K562 treated with DMSO at 1 percent for 12 hours (cell line): Measurements from ENCODE around the gene TUBGCP4. TPM values are rescaled to one million over a fixed set of nuclear protein-coding genes. Genes with fewer than 3 reads are reported as not detected.

ENCODE experiments used
- total RNA-seq: library from RNA; unstranded; fragments of 300-600 nt; gene quantifications from 2 replicates; pipeline ENCODE4 v1.2.3, GENCODE V29; 2022; ENCODE audit not compliant: insufficient read depth

The TUBGCP4 gene
- total RNA-seq, result 8.3 and 38.2 TPM in 2 replicates

GRCh38 chr15:43370975-43371974 is at the start of gene TUBGCP4, which contains the start of gene ZSCAN29:
TUBGCP4 (plus strand) TSS chr15:43371101; CDS start chr15:43371355, 254 bp downstream.
ZSCAN29 (minus strand) TSS chr15:43371043; CDS start chr15:43369913, 1,130 bp downstream.

GRCh38 chr15:43329960-43330779 is 40.7 kb upstream of the TUBGCP4 start, which contains the start of gene LCMT2:
LCMT2 (minus strand) TSS chr15:43330573; CDS start chr15:43330489, 84 bp downstream.

Other genes starting within 250 kb of the TUBGCP4 start
- 9.3 and 16.6 TPM in 2 replicates for gene TMEM62, start 237.5 kb upstream of the TUBGCP4 start, total RNA-seq
- gene CCNDBP1, start 185.7 kb upstream of the TUBGCP4 start, total RNA-seq, result 94.1 and 128 TPM in 2 replicates
- gene EPB42, start 150.1 kb upstream of the TUBGCP4 start, total RNA-seq, result 0.99 and 1.7 TPM in 2 replicates
- gene TGM5, start 104.2 kb upstream of the TUBGCP4 start, total RNA-seq, result not detected in 2 replicates
- not detected in 2 replicates for gene TGM7, start 68.8 kb upstream of the TUBGCP4 start, total RNA-seq
- 4.2 and 6.2 TPM in 2 replicates for gene LCMT2, start 40.5 kb upstream of the TUBGCP4 start, total RNA-seq
- 5.3 and 33.9 TPM in 2 replicates for gene ZSCAN29, start 58 bp upstream of the TUBGCP4 start, total RNA-seq
- gene TP53BP1, start 122.1 kb downstream of the TUBGCP4 start, total RNA-seq, result 13.5 and 29.2 TPM in 2 replicates
- gene MAP1A, start 146.5 kb downstream of the TUBGCP4 start, total RNA-seq, result 4.0 and 17.7 TPM in 2 replicates
- 6.9 and 29.3 TPM in 2 replicates for gene PPIP5K1, start 219.1 kb downstream of the TUBGCP4 start, total RNA-seq
- 2.2 TPM in 1 of 2 replicates, not detected in the other for gene CKMT1B, start 222.9 kb downstream of the TUBGCP4 start, total RNA-seq
- not detected in 2 replicates for gene STRC, start 247.7 kb downstream of the TUBGCP4 start, total RNA-seq